ENCODE results near the gene SPATA20. TPM values are rescaled to one million over a fixed set of nuclear protein-coding genes. Genes with fewer than 3 reads are reported as not detected.

The SPATA20 gene
- total RNA-seq, 1 donor from 2014 or later: 84.1 TPM

DNA sequence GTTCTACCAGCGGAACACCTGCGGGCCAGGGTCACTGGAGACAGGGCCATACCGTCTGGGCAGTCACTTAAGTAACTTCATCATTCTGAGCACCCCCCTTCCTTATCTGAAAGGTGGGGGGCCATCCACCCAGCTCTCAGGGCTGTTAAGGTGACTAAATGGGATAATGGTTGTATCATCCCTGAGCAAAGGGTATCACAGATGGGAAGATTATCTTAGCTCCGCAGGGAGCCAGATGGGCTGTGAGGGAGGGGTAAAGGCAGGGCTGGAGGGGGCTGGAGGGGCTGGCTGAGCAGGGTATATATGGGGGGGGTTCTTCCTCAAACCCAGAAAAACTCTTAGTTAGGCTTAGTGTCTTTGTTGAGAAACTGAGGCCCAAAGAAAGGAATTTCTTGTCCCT is 10.7 kb downstream of the SPATA20 start:
- no peak overlapping the region for H3K4me3 Mint-ChIP-seq (ENCODE audit: low read depth)
- H3K4me1 Mint-ChIP-seq (ENCODE audit: low read depth): peaks cover 5% of the 10 kb centered on the region
- H3K9me3 Mint-ChIP-seq (ENCODE audit: low read depth): no peaks in the 10 kb centered on the region
- TF ChIP-seq, protein P1, sequence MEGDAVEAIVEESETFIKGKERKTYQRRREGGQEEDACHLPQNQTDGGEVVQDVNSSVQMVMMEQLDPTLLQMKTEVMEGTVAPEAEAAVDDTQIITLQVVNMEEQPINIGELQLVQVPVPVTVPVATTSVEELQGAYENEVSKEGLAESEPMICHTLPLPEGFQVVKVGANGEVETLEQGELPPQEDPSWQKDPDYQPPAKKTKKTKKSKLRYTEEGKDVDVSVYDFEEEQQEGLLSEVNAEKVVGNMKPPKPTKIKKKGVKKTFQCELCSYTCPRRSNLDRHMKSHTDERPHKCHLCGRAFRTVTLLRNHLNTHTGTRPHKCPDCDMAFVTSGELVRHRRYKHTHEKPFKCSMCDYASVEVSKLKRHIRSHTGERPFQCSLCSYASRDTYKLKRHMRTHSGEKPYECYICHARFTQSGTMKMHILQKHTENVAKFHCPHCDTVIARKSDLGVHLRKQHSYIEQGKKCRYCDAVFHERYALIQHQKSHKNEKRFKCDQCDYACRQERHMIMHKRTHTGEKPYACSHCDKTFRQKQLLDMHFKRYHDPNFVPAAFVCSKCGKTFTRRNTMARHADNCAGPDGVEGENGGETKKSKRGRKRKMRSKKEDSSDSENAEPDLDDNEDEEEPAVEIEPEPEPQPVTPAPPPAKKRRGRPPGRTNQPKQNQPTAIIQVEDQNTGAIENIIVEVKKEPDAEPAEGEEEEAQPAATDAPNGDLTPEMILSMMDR (IDR thresholded peaks at IDR 0.05; ENCODE audit: unreplicated experiment): no peak
- peaks cover 2% of the 10 kb centered on the region for H3K36me3 Mint-ChIP-seq (ENCODE audit: insufficient read depth)
- H3K27me3 Mint-ChIP-seq: peaks cover 49% of the 10 kb centered on the region
- no peak for DNase-seq (ENCODE audit: low spot score, unreplicated experiment)
- no peak overlapping the region for H3K27ac Mint-ChIP-seq

DNA sequence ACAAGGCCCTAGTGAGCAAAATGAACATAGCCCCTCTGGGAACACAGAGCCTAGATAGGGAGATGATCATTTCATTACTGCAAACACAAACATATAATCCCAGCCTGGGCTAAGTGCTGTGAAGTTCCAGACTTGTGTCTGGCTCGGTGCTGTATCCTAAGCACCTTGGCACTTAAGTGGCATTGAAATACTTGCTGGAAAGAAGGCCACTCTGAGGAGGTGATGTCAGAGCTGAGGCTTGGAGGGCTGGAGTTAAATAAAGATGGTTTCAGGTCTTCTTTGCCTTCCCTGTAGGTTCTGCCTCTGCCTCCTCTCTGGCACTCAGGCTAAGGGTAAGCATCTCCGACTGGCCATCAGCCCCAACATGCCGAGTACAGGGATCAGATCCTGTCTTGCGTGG is 11.1 kb downstream of the SPATA20 start:
- Mint-ChIP-seq H3K4me1 (ENCODE audit: low read depth) (peaks cover 5% of the 10 kb centered on the region), H3K27ac (no peak overlapping the region), H3K27me3 (peaks cover 52% of the 10 kb centered on the region)

DNA sequence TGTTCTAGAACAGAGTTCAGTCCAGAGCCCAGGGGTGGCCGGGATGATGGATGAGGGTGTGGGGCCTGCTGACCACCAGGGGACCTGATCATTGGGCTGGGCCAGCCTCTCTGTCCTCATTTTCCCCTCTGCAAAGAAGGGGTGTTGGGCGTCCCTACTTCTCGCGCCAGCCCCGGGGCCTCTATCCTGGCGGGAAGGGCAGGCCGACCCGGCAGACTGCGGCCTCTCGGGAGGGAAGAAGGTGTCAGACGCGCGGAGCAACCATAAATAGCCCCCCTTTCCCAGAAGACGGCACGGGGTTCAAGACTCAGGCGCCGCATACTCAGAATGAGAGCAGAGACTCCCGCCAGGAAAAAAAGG is 11.6 kb downstream of the SPATA20 start:
- Mint-ChIP-seq H3K4me3 (ENCODE audit: low read depth) (no peak overlapping the region), H3K9me3 (ENCODE audit: low read depth) (no peaks in the 10 kb centered on the region), H3K36me3 (ENCODE audit: insufficient read depth) (peaks cover 2% of the 10 kb centered on the region), H3K27me3 (peaks cover 57% of the 10 kb centered on the region), H3K27ac (no peak overlapping the region), H3K4me1 (ENCODE audit: low read depth) (peaks cover 5% of the 10 kb centered on the region)
- TF ChIP-seq, protein P1 (IDR thresholded peaks at IDR 0.05; ENCODE audit: unreplicated experiment): peak; percentile 11
- DNase-seq (ENCODE audit: low spot score, unreplicated experiment): no peak

More for the DNA sequence above, 11.1 kb downstream of the SPATA20 start:
- Mint-ChIP-seq H3K36me3 (ENCODE audit: insufficient read depth) (peaks cover 2% of the 10 kb centered on the region), H3K9me3 (ENCODE audit: low read depth) (no peaks in the 10 kb centered on the region), H3K4me3 (ENCODE audit: low read depth) (no peak overlapping the region)
- TF ChIP-seq, protein P1 (IDR thresholded peaks at IDR 0.05; ENCODE audit: unreplicated experiment): no peak
- DNase-seq (ENCODE audit: low spot score, unreplicated experiment): no peak

DNA sequence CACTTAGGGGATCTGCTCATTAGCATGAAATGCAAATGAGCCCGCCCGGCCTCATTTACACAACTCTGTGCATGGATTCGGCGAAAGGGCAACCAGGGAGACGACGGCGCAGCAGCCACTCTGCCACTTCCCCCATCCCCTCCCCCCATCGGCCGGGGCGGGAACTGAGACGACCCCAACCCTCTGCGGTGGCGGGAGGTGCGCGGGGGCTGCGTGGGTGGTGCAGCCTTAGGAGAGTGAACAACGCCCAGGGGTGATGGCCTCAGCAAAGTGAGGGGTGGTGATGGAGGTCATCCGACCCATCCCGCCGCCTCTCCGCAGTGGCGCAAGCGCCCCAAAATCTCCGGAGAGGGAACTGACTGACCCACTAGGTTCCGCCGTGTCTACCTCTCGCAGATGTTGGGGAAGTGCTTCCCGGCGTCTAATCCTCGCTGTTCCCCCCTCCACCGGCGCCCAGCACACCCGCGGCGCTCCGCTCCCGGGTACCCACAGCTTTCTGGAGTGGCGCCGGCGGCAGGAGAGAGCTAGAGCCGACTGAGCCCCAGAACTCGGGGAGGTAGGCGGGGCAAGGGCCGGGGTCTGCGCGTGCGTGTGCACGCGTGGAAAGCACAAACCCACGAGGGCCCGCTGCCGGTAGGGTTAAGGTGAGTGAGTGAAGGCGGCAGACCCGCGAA is 12.1 kb downstream of the SPATA20 start:
- Mint-ChIP-seq H3K9me3 (ENCODE audit: low read depth) (no peaks in the 10 kb centered on the region), H3K36me3 (ENCODE audit: insufficient read depth) (no peaks in the 10 kb centered on the region), H3K4me3 (ENCODE audit: low read depth) (no peak overlapping the region), H3K27ac (no peak overlapping the region), H3K27me3 (peaks cover 62% of the 10 kb centered on the region), H3K4me1 (ENCODE audit: low read depth) (peaks cover 5% of the 10 kb centered on the region)
- DNase-seq (ENCODE audit: low spot score, unreplicated experiment): no peak
- TF ChIP-seq, protein P1 (IDR thresholded peaks at IDR 0.05; ENCODE audit: unreplicated experiment): no peak

DNA sequence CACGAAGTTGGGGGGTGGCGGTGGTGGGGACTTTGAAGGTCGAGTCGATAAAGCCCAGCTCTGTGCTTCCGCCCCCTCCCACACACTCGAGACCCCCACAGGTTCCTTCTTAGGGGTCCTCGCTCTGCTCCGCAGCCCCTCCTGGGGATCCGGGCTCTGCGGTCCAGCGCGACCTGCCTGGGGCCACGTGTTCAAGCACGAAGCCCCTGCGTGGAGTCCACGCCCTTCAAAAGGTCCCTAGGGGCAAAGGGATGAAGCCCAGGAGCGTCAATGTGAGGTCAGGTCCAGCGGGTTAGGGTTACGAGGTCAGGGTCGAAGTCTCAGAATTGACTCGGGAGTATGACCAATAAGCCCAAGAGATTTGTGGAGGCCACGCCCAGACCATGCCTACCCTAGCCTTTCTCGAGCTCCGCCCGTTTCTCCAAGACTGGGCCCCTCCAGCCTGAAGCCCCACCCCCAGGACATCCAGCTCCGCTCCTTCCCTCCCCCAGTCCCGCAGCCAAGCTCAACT is 12.8 kb downstream of the SPATA20 start:
- DNase-seq (ENCODE audit: low spot score, unreplicated experiment): no peak
- Mint-ChIP-seq H3K36me3 (ENCODE audit: insufficient read depth) (no peaks in the 10 kb centered on the region), H3K4me3 (ENCODE audit: low read depth) (peak overlapping the region; percentile 56), H3K27ac (no peak overlapping the region), H3K9me3 (ENCODE audit: low read depth) (no peaks in the 10 kb centered on the region), H3K27me3 (peaks cover 68% of the 10 kb centered on the region), H3K4me1 (ENCODE audit: low read depth) (peaks cover 5% of the 10 kb centered on the region)
- TF ChIP-seq, protein P1 (IDR thresholded peaks at IDR 0.05; ENCODE audit: unreplicated experiment): no peak
